Measurements from ENCODE around the gene USP24.

DNA sequence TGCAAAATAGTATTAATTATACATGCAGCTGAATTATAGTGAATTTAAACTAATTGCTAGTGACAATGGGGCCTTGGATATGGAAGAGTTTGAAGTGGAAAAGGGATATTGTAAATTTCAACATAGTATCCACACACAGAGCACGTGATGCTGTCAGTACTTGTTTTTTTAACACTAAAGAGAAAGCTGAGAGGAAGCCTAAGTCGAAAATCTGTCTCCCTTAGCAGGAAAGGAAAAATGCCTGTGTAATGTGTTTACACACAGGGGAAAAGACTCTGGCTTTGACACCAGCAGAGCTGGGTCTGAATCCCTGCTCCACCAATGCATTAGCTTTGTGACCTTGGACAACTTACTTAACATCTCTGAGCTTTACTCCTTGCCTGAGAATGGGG, 133.3 kb downstream of the USP24 start:
- TF ChIP-seq, protein P1, sequence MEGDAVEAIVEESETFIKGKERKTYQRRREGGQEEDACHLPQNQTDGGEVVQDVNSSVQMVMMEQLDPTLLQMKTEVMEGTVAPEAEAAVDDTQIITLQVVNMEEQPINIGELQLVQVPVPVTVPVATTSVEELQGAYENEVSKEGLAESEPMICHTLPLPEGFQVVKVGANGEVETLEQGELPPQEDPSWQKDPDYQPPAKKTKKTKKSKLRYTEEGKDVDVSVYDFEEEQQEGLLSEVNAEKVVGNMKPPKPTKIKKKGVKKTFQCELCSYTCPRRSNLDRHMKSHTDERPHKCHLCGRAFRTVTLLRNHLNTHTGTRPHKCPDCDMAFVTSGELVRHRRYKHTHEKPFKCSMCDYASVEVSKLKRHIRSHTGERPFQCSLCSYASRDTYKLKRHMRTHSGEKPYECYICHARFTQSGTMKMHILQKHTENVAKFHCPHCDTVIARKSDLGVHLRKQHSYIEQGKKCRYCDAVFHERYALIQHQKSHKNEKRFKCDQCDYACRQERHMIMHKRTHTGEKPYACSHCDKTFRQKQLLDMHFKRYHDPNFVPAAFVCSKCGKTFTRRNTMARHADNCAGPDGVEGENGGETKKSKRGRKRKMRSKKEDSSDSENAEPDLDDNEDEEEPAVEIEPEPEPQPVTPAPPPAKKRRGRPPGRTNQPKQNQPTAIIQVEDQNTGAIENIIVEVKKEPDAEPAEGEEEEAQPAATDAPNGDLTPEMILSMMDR (IDR thresholded peaks at IDR 0.05) = no peak
- TF ChIP-seq POLR2A (IDR thresholded peaks at IDR 0.05) = no peak
